ENCODE results near the gene PPIF.

The PPIF gene

DNA sequence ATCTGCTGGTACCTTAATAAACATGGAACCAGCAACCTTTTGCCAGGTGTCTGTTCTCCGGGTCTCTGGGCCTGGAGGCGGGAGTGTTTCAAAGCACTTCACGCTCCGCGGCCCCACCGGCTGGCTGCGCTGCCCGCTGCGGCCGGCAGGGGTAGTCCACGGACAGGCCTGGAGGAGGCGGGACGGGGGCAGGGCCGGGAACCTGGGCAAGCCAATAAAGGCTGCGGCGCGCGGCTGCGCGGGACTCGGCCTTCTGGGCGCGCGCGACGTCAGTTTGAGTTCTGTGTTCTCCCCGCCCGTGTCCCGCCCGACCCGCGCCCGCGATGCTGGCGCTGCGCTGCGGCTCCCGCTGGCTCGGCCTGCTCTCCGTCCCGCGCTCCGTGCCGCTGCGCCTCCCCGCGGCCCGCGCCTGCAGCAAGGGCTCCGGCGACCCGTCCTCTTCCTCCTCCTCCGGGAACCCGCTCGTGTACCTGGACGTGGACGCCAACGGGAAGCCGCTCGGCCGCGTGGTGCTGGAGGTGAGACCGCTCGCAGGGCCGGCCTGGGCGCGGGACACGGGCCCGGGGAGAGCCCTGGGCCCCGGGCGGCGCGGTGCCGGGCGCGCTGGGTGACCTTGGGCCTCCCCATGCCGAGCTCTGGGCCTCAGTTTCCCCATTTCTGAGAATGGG lies at the start of gene PPIF:
Gene PPIF, plus strand, starts transcription at position 244 of the 668 bp plus-strand sequence. Its CDS starts 80 bp downstream, at position 324.
- DNase-seq = peak; percentile 91 to 96

DNA sequence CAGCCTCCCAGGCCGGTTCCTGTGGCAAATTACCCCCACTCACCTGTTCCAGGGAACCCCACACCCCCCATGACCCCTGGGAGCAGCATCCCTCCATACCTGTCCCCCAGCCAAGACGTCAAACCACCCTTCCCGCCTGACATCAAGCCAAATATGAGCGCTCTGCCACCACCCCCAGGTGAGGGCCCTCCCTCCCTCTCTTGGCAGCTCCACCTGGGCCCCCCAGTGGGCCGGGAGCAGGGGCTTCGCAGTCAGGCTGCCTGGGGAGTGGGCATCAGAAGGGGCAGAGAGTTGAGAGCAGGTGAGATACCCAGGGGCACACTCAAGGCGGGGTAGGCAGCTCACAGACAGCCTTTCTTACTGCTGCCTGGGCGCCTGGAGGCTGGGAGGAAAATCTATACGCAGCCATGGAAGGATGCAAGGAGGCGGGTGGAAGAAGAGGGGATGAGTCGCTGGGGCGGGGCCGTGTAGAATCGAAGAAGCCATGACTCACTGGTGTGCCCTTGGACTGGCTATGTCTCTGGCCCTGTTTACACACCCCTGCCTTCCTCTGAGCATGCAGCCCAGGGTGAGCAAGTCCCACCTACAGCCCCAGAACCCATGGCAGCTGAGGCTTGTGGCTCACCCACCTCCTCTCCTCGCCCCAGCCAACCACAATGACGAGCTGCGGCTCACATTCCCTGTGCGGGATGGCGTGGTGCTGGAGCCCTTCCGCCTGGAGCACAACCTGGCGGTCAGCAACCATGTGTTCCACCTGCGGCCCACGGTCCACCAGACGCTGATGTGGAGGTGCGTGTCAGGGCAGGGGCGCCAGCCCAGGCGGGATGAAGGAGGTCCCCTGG lies 48.6 kb upstream of the PPIF start:
- DNase-seq = peak; percentile 45 to 64

DNA sequence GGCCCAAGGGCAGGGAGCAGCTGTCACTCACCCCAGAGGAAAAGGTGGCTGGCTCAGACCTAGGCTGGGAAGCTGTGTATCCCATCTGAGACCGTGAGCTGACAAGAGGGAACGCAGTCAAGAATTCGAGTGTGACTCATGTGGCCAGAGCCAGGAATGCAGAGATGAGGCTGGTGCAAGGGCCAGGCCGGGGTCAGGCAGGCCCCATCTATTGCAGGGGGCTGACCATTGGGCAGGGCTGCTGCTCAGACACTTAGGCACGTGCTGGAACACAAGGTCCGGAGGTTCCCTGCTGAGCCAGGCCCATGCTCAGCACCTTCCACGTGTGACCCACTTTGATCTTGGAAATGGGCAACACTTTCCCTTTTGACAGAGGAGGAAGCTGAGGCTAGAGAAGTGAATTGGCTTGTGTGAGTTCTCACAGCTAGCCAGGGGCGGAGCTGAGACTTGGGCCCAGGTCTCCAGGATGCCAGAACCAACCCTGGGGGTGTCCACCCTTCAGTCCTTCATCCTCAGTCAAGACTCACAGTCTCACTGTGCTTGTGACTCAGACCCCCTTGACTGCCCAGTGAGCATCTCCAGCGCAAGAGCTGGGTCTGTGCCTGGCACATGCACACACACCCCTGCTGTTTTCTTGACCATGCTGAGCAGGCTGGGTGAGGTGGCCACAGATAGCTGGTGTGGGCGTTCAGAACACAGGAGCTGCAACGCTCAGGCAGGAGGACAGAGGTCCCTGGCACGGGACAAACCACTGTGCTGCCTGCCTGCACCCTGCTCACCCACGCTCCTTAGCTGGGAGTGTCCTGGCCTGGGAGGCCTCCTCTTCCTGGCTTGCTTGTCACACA lies 47.6 kb upstream of the PPIF start:
- DNase-seq = no peak

DNA sequence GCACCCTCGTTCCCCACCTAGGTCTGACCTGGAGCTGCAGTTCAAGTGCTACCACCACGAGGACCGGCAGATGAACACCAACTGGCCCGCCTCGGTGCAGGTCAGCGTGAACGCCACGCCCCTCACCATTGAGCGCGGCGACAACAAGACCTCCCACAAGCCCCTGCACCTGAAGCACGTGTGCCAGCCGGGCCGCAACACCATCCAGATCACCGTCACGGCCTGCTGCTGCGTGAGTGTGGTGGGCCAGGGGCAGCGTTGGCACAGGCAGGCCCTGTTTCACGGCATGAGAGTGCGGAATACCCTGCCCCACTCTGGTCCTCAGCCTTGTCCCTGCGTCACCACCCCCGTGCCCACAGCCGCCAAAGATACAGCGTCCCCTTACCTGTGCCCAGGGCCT lies 46.6 kb upstream of the PPIF start:
- no peak for DNase-seq

DNA sequence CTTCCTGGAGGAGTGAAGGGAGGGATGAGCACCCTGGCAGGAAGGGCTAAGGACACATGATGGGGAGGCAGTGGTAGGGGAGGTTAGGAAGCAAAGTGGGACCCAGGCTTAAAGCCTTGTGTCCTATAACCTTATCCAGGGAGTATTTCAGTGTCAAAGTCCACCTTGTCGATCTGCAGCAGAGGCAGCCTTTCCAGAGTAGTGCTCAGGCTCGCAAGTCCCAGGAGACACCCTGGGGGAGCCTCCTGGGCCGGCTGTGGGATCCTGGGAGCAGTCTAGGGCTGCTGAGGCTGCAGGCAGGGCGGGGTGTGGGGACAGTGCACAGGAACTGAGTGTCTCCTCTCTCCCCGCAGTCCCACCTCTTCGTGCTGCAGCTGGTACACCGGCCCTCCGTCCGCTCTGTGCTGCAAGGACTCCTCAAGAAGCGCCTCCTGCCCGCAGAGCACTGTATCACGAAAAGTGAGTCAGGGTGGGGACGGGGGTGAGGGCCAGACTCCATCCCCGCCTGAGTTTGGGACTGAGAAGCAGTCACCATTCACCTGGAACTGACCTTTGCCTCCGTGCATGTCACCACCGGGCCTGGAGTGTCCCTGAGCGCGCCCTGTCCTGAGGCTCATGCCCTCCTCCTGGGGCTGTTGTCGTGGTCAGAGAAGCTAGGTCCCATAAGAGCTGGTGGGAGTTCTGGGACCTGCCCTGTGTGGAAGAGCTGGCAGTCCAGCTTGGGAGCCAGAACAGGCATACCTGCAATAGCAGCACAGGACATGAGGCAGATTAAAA lies 45.3 kb upstream of the PPIF start:
- DNase-seq = no peak

DNA sequence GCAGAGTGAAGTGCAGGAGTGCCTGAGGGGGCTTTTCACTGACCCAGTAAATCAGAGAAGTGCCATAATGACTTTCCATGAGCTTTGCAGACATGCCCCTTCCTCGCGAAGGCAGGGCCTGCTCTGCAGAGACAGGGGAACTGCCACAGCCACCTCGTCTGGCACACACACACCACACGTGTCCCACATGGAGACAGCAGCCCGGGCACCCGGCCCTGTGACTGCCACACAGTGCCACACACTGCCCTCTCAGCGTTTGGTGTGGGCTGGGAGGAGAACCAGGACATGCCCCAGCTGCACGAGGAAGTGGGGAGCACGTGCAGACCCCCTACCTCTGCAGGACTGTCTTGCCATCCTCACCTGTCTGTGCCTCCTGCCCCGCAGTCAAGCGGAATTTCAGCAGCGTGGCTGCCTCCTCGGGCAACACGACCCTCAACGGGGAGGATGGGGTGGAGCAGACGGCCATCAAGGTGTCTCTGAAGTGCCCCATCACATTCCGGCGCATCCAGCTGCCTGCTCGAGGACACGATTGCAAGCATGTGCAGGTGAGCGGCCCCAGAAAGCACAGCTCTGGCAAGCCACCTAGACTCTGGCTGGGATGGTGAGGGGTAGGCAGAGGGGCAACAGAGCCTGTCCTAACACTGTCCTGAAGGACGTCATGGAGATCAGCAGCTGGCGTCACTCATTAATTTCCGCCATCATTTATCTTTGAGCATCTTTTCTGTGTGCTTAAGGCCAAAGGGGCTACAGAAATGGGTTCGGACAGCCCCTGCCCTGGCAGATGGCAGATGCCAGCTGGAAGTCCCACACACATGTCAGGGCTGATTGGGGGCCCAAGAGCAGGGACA lies 43.4 kb upstream of the PPIF start:
- no peak for DNase-seq

DNA sequence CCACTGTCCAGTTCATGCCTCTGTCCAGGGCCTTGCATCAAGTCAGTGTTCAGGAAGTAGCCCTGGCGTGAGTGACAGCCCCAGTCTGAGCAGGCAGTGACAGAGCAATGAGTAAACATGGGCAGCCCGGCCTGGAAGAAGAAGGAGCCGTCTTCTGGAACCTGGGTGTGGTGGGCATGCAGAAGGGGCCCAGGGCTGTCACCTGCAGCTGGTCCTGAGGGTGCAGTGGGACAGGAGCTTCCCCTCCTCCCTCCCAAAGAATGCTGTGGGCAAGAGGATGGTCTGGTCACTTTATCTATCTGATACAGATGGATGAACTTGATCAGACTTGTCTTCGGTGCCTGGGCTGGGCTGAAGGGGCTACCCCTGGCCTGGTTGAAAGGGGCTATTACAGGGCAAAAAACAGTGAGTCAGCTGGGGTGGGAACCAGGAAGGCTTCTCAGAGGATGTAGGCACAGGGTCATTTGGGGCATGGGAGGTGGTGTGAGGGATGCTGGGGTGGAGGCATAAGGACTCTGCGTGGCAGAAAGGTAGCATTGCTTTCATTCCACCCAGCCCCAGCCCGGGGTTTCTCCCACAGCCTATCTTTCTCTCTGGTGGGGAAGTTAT lies 42.7 kb upstream of the PPIF start:
- no peak for DNase-seq

DNA sequence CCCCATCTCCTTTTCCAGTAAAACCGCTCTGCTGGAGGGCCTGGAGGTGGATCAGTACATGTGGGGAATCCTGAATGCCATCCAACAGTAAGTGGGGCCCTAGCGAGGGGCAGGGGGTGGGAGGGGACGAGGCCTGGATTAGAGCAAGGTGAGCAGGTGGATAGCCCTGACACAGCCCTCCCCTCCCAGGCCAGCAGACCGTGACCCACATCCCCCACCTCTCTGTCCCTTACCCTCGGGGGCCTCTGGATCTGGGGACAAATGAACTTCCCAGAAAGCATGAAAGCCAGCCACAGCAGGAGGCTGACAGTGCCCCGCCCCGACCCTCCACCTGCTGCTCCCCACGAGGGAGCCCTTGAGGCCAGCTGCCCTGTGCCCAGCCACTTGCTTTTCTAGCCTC lies 41.8 kb upstream of the PPIF start:
- no peak for DNase-seq

DNA sequence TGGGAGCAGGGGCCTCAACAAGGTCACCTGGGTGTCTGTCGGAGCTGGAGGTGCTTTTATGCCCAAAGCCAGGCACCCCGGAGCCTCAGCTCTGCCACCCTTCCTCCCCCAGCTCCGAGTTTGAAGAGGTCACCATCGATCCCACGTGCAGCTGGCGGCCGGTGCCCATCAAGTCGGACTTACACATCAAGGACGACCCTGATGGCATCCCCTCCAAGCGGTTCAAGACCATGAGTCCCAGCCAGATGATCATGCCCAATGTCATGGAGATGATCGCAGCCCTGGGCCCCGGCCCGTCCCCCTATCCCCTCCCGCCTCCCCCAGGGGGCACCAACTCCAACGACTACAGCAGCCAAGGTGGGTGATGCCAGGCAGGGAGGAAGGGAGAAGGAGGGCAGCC lies 41.3 kb upstream of the PPIF start:
- no peak for DNase-seq

DNA sequence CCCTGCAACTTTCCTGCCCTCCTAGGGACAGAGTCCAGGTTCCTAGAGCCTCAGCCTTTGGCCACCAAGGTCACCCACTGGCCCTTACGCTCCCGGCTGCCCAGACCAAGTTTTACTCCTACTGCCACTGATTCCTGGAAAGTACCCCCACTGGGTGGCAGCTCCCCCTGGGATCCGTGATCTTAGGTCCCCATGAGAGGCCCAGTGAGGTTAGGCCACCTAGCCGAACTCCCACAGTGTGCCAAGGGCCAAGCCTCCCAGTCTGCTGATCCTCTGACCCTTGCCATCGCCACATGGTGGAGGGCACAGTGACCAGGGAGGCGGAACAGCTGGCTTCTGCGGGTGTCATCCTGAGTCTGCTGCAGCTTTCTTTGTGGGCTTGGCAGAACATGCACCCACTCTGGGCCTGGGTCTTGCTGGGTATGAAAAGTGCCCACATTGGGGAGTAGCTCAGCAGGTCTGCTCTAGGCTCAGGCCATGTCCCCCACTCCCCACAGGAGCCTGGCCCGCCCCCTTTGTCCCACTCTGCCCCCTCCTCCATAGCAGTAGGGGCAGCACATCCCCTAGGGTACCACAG lies 40.5 kb upstream of the PPIF start:
- DNase-seq = no peak

DNA sequence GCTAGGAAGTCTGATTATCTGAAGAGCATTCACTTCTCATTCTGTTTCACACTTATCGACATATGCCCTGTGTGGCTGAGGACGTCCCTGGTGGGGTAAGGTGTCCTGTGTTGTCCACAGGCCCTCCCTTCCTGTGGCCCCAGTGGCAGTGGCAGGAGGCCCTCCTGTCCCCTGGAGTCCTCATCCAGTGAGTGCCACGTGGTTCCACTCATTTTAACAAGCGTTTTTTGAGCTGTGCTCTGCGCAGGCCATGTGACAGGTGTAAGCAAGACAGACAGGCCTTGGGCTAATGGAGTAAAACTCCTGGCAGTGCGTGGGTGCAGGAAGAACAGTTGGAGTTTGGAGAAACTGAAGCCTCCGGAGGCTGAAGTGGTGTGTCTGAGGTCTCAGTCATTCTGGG lies 39.3 kb upstream of the PPIF start:
- DNase-seq = no peak

DNA sequence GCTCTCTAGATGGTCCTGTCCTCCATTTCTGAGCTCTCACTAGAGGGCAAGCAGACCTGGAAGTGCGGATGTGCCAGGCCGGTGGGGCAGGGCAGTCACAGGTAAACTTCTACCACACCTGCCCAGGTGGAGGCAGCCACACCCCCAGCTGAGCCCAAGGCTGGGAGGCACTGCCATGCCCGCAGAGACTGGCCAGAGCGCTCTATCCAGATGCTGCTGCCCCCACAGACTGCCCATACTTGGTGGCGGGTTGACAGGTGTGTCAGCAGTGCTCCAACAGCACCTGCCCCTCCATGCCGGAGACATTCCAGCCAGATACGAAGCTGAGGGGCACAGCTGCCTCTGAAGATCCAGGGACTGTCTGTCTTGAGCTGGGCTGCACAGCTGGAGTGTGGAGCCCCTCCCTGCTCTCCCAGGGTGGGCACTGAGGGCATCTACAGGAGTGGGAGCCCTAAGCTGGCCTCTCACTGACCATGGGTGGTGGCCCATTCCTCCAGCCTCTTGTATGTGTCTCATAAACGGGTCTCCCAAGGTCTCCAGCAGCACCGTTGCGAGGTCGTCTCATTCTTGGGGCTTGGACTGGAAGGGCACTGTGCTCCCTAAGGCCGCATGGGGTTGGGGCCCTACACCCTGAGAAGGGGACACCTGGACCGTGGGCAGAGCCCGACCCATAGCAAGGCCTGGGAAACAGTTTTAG lies 38.2 kb upstream of the PPIF start:
- DNase-seq = no peak

DNA sequence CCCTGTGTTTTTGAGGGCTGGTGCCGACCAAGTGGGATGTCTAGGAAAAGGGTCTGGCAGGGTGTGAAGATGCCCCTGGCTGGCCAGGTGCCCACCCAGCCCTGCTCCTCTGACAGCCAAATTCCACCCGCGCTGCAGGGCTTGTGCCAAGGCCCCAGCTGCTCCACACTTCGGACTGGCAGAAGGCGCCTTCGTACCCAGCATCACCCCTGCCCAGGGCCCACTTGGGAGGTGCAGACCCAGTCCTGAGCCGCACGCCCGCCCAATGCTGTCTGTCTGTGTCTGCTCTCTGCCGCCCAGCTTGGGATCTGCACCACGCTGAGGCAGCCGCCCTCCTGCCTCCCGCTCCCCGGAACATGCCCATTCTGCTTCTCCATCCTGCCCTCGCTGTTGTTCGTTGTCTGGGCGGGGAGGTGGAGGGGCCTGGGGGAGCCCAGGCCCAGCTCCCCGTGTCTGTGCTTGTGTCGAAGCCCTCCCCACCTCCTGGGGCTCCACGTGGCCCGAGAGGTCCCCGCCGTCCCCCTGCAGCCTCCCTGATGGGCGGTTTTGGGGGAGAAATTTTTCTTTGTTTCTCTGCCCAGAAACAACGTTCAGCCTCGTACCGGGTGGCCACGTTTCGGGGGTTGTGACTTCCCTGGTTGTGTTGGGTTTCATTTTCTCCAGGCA lies 36.9 kb upstream of the PPIF start:
- no peak for DNase-seq

DNA sequence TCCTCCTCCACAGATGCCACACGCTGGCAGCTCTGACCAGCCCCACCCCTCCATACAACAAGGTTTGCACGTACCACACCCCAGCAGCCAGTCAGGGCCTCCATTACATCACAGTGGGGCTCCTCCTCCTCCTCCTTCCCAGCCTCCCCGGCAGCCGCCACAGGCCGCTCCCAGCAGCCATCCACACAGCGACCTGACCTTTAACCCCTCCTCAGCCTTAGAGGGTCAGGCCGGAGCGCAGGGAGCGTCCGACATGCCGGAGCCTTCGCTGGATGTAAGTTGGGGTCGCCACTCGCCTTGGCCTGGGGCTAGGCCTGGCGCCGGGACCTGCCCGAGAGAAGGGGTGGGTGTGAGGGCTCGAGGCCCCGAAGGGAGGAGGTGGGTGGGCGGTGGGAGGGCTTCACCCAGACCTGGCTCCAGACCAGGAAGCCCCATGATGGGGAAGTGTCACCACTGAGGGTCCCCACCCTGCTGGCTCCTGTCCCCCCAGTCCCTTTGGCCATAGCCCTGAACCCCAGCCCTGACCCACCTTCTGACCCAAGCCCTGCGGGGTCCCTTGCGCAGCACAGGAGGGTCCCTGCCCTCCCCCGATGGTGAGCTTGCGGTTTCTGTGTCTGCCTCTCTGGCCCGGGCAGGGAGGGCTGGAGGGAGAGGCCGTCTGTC lies 36.2 kb upstream of the PPIF start:
- DNase-seq = no peak

DNA sequence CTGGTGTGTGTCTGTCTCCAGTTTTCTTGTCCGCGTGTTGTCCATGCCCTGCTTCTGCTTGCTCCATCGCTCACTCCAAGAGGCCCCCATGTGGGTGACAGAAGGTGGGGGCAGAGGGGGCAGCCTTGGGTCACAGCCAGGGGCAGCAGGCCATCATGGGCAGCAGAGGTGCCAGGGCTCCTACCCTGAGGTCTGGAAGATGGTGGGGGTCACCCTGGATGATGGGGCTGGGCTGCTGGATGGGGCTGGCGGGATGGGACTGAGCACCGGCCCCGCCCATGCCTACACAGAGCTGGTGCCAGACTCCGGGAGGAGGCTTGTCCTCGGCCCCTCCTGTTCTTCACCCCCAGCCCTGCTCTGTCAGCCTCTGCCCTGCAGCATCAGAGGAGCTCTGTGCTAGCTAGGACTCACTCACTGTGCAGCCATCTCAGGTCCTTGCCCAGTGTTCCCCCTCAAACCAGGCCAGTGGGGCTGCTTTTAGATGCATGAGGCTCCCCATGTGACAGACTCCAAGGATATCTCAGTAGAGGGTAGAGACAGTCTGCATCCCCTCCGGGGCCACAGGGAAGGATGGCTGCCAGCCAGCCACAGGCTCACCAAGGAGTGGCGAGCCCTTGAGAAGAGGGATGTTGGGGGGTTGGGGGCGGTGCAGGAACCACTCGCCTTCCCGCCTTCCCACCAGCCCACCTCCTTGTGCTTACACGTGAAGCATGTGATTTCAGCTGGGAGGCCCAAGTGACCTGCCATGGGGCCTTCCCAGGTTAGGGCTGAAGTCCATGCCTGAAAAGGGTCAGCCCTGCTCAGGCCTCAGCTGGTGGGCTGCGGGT lies 35.5 kb upstream of the PPIF start:
- DNase-seq = no peak

DNA sequence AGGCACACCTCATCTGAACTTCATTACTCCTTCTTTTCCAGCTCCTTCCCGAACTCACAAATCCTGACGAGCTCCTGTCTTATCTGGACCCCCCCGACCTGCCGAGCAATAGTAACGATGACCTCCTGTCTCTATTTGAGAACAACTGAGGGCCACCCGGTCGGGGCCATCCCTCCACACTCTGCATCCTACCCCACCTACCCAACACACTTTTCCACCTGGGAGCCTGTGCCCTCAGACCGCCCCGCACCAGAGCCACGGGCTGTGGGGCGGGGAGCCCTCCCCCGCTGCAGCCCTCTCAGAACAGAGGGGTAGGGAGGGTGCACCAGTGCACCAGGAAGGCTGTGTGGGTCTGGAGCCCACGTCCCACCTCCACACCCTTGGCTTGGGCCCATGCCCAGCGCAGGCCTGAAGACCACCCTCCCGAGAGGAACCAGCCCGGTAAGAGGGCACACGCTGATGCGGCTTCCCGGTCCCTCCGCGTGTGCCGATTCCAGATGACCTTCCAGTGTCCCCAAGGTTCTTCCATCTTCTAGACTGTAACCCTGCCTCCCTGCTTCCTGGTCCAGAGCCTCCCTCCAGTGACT lies 34.6 kb upstream of the PPIF start:
- DNase-seq = no peak

DNA sequence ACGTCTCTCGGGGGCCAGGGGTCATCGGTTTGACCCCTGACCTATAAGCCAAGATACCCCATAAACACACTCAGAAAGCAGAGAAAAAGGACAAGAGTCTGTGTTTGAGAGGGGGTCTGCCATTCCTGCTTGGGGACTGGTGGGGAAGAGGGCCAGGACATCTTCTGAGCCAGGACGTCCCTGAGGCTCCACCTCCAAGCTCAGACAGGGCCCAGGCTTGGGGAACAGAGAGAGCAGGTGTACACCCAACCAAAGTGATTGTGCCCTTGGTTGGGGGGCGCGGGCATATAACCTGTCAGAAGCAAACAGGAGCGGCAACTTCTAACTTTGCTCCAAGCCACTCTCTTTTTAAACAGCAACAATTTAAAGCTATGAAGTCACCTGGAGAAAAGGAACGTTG lies 33.9 kb upstream of the PPIF start:
- no peak for DNase-seq

DNA sequence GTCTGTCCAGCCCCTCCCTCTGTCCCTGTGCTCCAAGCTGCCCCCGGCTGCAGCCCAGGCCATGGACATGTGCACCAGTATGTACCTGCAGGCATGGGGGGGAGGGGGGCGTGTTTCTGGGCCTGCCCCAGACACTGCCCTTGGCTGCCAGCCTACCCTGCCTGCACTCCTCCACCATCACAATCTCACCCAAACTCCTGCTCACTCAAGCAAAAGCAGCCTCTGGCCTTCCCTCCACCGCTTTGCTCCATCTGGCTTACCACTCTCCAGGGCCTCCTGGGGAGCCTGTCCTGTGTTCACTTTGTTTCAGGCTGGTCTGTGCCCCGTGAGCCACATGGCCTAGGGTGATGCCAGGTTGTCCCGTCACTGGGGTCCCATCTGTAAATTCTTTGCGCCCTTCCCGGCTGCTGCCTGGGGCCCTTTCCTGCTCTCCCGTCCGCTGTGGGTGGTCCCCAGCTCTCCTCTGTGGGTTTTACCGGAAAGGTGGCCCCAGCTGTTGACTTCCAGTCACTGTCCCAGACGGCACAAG lies 33.3 kb upstream of the PPIF start:
- DNase-seq = no peak

All from stimulated activated CD4-positive, alpha-beta T cell treated with anti-CD3 and anti-CD28 coated beads, Interleukin-4, amount 100 ng/mL, for 4 hours (primary cell).